T-helper 9 cell (primary cell): Measurements from ENCODE around the gene LILRB3.
"Not testable (repeated sequence)": the region's sequence is repeated elsewhere in the genome, so short reads cannot be mapped to it uniquely, and the experiment has no call there.

Experiments used
- DNase-seq: peaks from one replicate; pipeline ENCODE4 v3.0.0-alpha.2; 2020

The LILRB3 gene

DNA sequence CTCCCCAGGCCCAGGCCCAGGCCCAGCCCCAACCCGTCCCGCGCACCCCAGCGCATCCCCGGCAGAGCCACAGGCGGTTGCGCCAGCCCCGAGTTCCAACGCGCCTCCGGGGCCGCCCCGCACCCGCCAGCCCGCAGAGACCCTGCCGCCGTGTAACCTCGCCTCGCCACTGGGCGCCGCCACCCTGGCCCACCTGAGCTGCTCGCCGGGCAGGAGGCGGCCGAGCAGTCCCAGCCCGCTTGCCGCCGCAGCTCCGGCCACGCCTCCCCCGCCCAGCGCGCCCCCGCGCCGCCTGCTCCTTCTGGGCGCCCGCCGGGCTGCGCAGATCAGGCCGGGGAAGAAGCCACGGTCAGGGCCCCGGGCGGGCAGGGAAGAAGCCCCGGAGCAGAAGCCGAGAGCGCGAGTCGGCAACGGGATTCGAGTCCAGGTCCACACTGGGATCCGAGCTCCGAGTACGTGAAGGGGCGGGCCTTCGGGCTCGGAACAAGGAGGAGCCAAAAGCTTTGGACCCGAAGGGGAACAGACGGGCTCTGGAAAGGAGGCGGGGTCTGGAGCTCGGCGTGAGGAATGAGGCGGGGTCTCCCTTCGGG is 33.6 kb downstream of the LILRB3 start, which contains the start of gene MBOAT7:
Gene MBOAT7 (minus strand): TSS at position 436 of the 590 bp plus-strand sequence. CDS start 1,072 bp downstream, outside the sequence.
- DNase-seq, result peak; percentile 52

DNA sequence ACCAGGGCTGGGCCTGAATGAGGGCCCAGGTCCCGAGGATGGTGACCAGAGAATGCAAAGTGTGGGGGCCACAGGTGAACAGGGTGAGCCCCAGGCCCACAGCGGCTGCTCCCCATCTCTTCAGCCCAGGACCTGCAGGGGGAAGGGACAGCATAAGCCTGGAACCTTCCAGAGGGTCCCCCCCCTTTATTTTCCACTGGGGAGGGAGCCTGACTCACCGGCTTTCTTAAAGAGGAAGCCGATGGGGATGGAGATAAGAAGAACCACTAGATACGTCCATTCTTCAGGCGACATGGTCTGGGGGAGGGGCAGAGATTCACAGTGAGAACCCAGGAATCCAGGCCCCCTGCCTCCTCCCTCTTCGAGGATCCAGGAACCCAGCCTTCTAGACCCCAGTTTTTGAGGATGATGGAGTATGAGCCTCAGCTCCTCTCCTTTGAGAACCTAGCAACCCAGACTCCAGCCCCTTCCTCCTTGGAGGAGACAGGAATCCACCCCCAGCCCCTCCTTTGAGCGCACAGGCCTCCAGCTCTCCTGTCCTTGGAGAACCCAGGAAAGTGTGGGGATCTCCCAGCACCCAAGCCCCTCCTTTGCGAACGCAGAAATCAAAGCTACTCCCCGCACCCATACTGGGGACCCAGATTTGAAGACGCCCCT is 34.5 kb downstream of the LILRB3 start:
- peak; percentile 50 for DNase-seq

DNA sequence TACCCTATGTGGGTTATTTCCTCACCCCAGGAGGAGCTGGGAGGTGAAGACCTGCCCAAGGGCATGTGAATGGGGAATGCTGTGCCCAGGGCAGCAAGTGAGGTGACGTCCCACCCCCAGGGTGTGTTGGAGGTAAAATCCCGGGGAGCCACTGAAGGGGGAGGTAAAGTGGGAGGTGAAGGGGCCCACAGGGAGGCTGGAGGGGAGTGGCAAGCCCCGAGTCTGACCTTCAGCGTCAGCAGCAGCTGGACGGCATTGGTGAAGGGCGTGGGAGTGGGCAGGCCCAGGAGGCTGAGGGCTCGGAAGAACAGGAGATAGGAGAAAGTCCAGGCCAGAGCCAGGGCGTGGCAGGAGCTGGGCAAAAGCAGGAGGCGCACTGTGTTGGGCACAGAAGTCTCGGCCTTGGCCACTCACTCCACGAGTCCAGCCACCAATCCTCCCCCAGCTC is 35.8 kb downstream of the LILRB3 start:
- DNase-seq, result no peak

DNA sequence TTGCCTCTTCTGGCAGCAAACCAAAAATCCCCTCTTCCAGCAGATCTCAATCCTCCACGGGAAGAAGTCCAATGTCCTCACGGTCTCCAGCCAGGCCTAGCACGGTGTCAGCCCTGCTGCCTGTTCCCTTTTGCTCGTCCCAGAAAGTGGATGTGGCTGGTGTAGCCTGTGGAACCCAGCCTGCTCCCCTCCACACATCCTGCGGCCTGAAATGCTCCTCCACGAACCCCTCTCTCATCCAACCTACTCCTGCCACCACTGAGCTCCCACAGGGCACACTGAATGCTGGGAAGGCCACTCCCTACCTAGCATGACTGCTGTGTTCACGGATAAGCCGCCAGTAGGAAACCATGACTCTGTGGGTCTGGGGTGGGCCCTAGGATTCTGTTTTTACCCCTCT is 36.5 kb downstream of the LILRB3 start:
- no peak for DNase-seq

DNA sequence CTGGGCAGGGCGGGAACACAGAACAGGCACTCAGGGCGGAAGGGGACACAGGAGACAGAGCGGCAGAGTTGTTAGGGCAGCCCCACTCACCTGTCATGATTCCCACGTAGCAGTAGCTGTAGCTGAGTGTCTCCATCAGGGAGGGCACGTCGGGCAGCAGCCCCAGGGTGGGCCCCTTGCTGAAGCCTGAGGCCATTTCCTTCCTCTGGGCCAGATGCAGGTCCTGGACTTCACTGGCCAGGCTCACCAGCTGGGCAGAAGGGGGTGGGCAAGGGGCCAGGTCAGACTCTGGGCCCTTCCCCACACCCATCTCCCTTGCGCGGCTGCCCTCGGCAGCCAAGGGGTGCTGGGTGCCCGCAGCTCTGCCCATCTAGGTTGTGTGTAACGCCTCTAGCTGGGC is 39.4 kb downstream of the LILRB3 start:
- DNase-seq, result no peak

DNA sequence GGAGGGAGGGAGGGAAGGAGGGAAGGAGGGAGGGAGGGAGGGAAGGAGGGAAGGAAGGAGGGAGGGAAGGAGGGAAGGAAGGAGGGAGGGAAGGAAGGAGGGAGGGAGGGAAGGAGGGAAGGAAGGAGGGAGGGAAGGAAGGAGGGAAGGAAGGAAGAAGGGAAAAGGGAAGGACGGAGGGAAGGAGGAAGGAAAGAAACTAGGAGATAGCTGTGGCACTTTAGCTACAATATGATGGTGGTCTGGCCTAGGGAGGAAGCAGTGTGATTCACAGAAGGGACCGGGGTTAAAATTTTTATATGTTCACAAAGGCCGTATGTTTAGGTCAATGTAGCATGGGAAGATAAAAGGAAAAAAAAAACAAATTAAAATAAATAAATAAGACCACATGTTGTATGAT is 40.9 kb downstream of the LILRB3 start:
- not testable (repeated sequence) for DNase-seq

DNA sequence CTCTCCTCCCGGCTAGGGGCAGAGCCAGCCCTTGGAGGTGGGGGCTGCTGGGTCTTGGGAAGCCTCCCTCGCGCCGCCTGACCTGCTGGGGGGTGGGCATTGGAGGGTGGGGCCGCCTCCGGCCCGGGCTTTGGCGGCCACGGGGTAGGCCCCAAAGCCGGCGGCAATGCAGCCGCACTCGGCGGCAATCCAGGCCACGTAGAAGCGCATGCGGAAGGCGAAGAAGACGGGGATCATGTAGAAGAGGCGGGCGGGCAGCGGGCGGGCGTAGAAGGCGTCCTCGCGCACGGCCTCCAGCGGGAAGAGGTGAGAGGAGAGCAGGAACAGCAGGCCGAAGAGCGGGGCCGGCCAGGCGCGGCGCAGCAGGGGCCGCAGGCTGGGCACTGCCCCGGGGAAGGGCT is 42.1 kb downstream of the LILRB3 start:
- no peak for DNase-seq

DNA sequence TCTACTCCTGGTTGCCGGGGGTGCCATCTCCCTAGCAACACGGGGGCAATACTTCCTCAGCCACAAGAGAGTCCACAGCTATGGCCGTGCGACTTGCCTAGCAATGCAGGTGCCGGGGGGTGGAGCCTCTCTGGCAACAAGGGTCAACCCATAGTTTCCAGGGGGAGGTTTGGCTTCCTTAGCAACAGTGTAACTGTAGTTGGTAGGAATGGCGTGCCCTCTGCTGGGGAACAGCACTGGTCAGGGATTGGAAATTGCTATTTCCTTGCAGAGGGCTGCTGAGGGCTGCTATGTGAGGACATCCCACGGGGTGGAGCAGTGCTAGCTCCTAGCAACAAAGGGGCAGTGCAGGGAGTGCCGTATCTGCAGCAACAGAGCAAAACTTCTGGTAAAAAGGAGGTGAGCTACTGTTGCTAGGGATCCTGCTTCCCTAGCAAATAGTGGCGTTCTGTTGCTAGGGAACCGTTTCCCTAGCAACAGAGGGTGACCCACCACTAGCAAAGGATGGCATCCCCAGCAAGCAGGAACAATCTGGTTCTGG is 42.8 kb downstream of the LILRB3 start:
- DNase-seq, result no peak

DNA sequence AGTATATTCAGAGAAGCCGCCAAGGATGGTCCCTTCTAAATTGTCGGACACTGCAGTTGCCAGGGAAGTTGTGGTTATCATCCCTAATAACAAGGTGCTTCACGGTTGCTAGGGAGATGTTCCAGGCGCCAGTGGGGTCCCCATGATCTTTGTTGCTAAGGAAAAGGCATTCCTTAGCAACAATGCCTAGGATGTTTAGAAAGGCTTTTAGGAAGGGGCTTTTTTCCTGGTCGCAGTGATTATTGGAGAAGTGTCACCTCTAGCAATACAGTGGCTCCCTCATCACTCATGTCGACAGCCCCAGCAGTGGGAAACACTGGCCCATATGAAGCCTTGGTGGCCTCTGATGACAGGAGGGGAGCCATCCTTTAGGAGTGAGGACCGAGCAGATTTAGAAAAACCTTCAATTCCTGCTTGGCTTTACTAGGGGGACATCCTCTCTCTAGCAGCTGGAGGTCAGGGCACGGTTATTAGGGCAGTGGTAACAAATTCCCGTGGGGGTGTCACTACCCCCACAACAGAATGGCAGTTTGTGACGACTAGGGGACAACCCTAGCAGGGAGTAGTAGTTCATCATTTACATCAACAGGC is 43.5 kb downstream of the LILRB3 start:
- DNase-seq, result no peak

DNA sequence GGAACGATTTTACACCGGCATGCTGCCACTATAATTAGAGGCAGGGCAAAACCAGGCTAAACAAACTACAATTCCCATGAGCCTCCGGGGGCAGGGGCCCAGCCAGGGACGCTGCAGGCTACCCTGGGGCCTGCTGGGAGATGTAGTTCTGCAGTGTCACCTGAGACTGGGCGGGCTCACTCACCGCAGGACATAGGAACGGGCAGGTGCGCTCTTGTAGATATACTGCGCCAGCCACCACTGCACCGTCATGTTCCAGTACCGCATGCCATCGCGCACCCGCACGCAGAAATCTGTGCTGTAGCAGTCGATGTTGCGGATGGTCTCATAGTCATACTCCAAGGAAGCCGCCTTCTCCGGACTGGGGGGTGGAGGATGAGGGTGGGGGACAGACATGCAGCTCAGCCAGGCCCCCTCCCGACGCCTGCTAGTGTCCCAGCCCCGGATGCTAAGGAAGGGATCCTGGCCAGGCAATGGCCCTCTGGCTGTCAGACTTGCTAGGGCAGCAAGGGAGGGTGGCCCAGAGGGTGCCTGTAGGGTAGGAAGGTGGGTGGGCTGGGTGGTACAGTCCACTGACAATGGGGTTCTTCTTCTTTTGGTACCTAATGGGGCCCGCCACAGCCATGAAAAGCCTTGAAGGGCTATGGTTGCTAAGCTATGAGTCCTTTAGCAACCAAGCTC is 44.1 kb downstream of the LILRB3 start:
- no peak for DNase-seq

DNA sequence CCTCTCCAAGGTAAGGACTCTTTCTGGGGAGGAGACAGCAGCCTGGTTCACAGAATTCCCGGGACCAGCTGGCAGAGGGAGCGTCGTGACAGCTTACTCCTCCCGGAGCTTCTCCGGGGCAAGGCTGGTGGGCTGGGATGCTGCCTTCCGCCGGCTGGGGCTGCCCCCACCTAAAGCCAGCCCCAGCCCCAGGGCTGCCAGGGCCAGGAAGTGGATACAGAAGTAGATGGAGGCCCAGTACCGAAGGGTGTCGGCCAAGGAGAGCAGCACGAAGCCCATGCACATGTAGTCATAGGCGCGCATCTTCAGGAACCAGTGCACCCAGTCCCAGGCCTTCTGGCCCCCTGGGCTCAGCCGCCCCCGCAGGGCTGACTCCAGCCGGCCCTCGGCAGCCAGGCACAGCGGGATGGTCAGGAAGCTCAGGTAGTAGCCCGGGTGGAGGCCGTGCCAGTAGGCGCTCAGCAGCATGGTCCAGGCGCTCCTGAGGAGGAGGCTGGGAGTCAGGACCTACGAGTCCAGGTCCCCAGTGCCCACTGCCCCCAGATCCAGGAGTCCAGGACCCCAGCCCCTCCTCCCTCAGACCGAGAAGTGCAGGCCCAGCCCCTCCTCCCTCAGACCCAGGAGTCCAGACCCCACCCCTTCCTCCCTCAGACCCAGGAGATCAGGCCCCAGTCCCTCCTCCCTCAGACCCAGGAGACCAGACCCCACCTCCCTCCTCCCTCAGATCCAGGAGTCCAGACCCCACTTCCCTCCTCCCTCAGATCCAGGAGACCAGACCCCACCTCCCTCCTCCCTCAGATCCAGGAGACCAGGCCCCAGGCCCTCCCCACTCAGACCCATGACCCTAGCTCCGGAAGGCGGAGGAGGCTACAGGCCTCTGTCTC is 48.6 kb downstream of the LILRB3 start:
- no peak for DNase-seq

DNA sequence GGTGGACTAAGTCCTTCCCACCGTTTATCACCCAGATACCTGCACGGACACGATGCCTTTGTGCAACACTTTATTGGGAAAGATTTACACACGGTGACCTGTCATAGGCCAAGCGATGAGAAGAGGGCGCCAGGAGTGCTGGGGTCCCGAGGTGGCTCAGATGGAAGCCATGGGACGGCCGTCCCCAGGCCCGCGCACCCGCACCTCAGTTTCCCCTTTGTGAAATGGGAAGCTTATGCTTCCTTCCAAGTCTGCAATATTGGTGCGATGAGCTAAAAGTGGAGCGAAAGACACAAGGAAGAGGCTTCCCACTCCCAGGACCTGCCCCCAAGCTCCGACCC is 49.5 kb downstream of the LILRB3 start:
- no peak for DNase-seq

DNA sequence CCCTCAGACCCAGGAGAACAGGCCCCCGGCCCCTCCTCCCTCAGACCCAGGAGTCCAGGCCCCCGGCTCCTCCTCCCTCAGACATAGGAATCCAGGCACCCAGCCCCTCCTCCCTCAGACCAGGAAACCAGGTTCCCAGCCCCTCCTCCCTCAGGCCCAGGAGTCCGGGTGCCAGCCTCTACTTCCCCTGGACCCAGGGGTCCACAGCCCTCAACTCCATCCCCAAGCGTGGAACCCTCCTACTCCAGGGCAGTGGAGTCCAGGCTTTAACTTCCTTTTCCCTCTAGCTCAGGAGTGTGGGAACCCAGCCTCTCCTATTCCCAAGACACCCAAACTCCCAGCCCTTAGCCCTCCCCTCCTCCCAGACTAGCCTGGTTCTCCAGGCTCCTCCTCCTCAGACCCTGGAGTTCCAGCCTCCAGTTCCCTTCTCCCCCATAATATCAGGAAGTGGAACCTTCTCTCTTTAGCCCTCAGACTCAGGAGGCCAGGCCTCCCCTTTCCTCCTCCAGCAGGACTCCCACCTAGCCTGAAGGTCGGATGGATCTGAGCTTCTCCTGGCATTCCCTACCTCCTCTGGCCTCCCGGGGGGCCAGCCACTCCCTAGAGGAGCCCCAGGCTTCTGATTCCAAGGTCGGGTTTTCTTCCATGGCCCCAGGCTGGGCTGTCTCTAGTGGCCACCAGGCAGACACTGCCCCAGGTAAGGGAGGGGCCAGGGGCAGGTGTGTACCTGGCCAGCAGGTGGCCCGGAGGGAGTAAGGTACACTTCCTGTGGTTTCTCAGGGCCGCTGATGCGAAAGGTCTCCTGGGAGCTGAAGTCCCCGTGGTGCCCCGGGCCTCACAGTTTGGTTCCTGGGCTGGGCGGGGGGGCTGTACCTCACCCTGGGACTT is 50.1 kb downstream of the LILRB3 start, which contains the start of gene TMC4:
Gene TMC4 (minus strand): TSS at position 690 of the 888 bp plus-strand sequence. CDS start 43 bp downstream, at position 647.
- DNase-seq, result no peak

DNA sequence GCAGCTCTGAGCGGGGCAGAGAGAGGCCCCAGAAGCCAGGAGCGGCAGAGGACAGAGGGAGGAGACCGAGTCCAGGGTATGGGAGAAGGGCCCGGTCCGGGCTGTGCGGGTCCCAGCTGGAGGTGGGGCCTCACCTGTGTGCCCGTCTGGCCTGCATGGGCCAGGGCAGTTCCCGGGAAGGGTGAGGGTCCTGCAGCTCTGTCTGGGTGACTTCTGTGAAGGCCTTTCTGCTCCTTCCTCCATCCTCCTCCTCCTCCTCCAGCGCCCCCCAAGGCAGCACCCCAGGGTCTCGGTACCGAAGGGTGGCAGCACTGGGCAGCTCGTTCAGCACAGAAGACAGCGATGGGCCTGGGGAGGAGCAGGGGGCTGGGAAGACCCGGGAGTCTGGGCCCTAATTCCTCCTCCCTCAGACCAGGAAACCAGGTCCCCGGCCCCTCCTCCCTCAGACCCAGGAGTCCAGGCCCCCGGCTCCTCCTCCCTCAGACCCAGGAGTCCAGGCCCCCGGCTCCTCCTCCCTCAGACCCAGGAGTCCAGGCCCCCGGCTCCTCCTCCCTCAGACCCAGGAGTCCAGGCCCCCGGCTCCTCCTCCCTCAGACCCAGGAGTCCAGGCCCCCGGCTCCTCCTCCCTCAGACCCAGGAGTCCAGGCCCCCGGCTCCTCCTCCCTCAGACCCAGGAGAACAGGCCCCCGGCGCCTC is 50.9 kb downstream of the LILRB3 start:
- not testable (repeated sequence) for DNase-seq

DNA sequence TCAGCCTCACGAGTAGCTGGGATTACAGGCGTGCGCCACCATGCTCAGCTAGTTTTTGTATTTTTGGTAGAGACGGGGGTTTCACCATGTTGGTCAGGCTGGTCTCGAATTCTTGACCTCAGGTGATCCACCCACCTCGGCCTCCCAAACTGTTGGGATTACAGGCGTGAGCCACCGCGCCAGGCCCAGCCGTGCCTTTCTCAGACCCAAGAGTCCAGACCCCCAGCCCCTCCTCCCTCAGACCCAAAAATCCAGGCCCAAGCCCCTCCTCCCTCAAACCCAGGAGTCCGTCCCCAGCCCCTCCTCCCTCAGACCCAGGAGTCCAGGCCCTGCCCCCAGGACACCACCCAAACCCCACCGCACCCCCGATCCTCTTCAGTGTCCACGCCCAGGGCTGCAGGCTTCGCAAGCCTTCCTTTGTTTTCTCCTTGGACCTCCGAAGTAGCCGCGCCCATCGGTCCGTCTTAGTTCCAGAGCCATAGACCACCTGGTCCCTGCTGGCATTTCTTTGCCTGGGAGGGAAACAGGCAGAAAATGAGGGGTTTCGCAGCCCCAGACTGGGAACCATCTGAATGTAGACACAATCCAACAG is 53.6 kb downstream of the LILRB3 start:
- no peak for DNase-seq

DNA sequence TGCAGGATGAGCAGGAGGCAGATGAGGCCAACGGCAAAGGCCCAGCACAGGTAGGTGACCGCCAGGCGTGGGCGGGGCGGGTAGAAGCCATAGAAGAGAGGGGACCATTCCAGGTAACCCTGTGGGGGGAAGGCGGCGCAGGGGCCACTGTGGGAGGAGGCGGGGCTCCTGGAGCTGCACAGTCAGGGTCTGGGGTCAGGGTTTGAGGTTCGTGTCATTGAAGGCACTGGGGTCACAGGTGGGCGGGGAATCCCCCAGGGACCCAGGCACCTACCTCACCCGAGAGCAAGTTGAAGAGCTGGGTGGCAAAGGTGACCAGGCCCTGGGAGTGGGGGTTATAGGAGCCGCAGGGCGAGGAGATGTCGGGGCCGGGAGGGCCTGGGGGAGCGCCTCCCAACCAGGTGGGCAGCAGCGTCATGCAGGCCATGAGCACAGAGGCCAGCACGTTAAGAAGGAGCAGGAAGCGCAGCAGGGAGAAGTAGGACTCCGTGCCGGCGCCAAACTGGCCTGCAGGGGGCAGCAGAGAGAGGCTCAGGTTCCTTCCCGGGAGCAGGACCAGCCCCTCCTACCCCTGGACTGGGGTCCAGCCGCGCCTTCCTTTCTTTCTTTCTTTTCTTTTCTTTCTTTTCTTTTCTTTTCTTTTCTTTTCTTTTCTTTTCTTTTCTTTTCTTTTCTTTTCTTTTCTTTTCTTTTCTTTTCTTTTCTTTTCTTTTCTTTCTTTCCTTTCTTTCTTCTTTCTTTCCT is 54.5 kb downstream of the LILRB3 start:
- peak; percentile 96 for DNase-seq
